Activated CD8-positive, alpha-beta T cell treated with anti-CD3 and anti-CD28 coated beads for 36 hours (primary cell): ENCODE measurements around the gene WIPI1. TPM values are rescaled to one million over a fixed set of nuclear protein-coding genes. Genes with fewer than 3 reads are reported as not detected.

Experiments used
- ATAC-seq: fragments of 200-7000 bp; cut with Tn5 transposase; one replicate; pipeline ENCODE4 v1.10.0; 2021; ENCODE audit warnings: mild to moderate bottlenecking, moderate library complexity
- CTCF ChIA-PET: fragments of 350-600 bp; sonication (Branson Sonifier 250); formaldehyde crosslinking; loops from one replicate; lab custom pipeline; 2021; ENCODE audit warnings: antibody characterized with exemption; lab: Charles Lee
- POLR2A ChIA-PET: fragments of 350-600 bp; sonication (Branson Sonifier 250); formaldehyde crosslinking; loops from one replicate; lab custom pipeline; 2021; ENCODE audit warnings: antibody characterized with exemption; lab: Charles Lee
- DNase-seq: peaks from one replicate; pipeline ENCODE4 v3.0.0-alpha.2; 2020
- H3K27ac Mint-ChIP-seq: one replicate; pipeline ENCODE4 v1.8.0; 2021; ENCODE audit warnings: mild to moderate bottlenecking, mixed read lengths
- H3K27me3 Mint-ChIP-seq: one replicate; pipeline ENCODE4 v1.8.0; 2021; ENCODE audit warnings: mixed read lengths
- H3K36me3 Mint-ChIP-seq: one replicate; pipeline ENCODE4 v1.8.0; 2021; ENCODE audit warnings: low read depth, mixed read lengths
- H3K4me1 Mint-ChIP-seq: one replicate; pipeline ENCODE4 v1.8.0; 2021; ENCODE audit warnings: low read depth, mixed read lengths
- H3K4me3 Mint-ChIP-seq: one replicate; pipeline ENCODE4 v1.8.0; 2021; ENCODE audit warnings: mild to moderate bottlenecking, moderate library complexity, mixed read lengths
- H3K9me3 Mint-ChIP-seq: one replicate; pipeline ENCODE4 v1.8.0; 2021; ENCODE audit warnings: mixed read lengths
- CTCF ChIP-seq: fragments of 200-600 bp; IDR thresholded peaks from one replicate; pipeline ENCODE4 v1.8.0; 2022; ENCODE audit warnings: antibody characterized with exemption, mild to moderate bottlenecking
- intact Hi-C: fragments of 100-400 bp; cut with micrococcal nuclease; formaldehyde crosslinking; loops from one replicate; pipeline ENCODE4 v1.10.0; 2022
- total RNA-seq, 2 experiments: library from RNA; stranded (reverse); gene quantifications; one replicate each; pipeline ENCODE4 v1.2.3, GENCODE V29; 2021

WIPI1 gene
- total RNA-seq, 2 experiments from 2014 or later, result 11.3 to 13.1 TPM

GRCh38 chr17:68458260-68459036 is 1.2 kb upstream of the WIPI1 start:
- H3K36me3 Mint-ChIP-seq, result no peaks in the 10 kb centered on the region
- CTCF ChIA-PET, result interaction anchor here (0.7 to 12.2 kb wide), 17 partner anchors 8 to 464 kb away, joined by 3 to 166 read pairs (median 4); no protein-coding TSS in a partner anchor
- peak overlapping the region; percentile 83 for H3K4me3 Mint-ChIP-seq
- H3K27me3 Mint-ChIP-seq, result no peaks in the 10 kb centered on the region
- peak; percentile 33 for DNase-seq
- peak overlapping the region; percentile 66 for H3K27ac Mint-ChIP-seq
- ATAC-seq, result no peak
- POLR2A ChIA-PET, result interaction anchor here (0.8 to 4.4 kb wide), 8 partner anchors 18 to 261 kb away, joined by 3 to 31 read pairs (median 5); partner anchors contain the start of genes AMZ2, ARSG, PRKAR1A and SLC16A6
- no peak for TF ChIP-seq CTCF
- H3K4me1 Mint-ChIP-seq, result peaks cover 56% of the 10 kb centered on the region
- intact Hi-C loops, result no loop called here
- H3K9me3 Mint-ChIP-seq, result no peaks in the 10 kb centered on the region

- intact Hi-C loops, result no loop called here
- ATAC-seq (peak; percentile 93), DNase-seq (peak; percentile 98)
- Mint-ChIP-seq H3K27ac (peak overlapping the region; percentile 30), H3K4me3 (peak overlapping the region; percentile 83), H3K27me3 (no peaks in the 10 kb centered on the region), H3K36me3 (no peaks in the 10 kb centered on the region), H3K9me3 (no peaks in the 10 kb centered on the region), H3K4me1 (peaks cover 57% of the 10 kb centered on the region)
- ChIA-PET POLR2A (interaction anchor here (0.9 to 4.4 kb wide), 7 partner anchors 11 to 261 kb away, joined by 3 to 31 read pairs (median 5); partner anchors contain the start of genes AMZ2, ARSG and SLC16A6), CTCF (interaction anchor here (1.2 to 12.2 kb wide), 10 partner anchors 9 to 463 kb away, joined by 3 to 166 read pairs (median 7); no protein-coding TSS in a partner anchor)
- no peak for TF ChIP-seq CTCF
Observed at GRCh38 chr17:68457539-68458259, 403 bp upstream of the WIPI1 start.

GRCh38 chr17:68456339-68457167 is 743 bp downstream of the WIPI1 start:
- H3K36me3 Mint-ChIP-seq, result no peaks in the 10 kb centered on the region
- intact Hi-C loops, result no loop called here
- H3K4me3 Mint-ChIP-seq, result peak overlapping the region; percentile 83
- ChIA-PET POLR2A (interaction anchor here (1.0 to 1.7 kb wide), 3 partner anchors 10 to 165 kb away, joined by 3 to 4 read pairs (median 4); partner anchors contain the start of gene ARSG), CTCF (interaction anchor here (0.7 to 12.2 kb wide), 9 partner anchors 9 to 284 kb away, joined by 3 to 166 read pairs (median 8); no protein-coding TSS in a partner anchor)
- H3K27ac Mint-ChIP-seq, result peak overlapping the region; percentile 63
- H3K9me3 Mint-ChIP-seq, result no peaks in the 10 kb centered on the region
- DNase-seq, result no peak
- H3K4me1 Mint-ChIP-seq, result peaks cover 46% of the 10 kb centered on the region
- no peak for TF ChIP-seq CTCF
- H3K27me3 Mint-ChIP-seq, result no peaks in the 10 kb centered on the region
- no peak for ATAC-seq

- TF ChIP-seq CTCF, result no peak
- Mint-ChIP-seq H3K36me3 (no peaks in the 10 kb centered on the region), H3K27ac (no peak overlapping the region), H3K4me1 (peaks cover 40% of the 10 kb centered on the region), H3K27me3 (no peaks in the 10 kb centered on the region), H3K9me3 (no peaks in the 10 kb centered on the region), H3K4me3 (peak overlapping the region; percentile 83)
- CTCF ChIA-PET, result interaction anchor here (0.7 to 12.2 kb wide), 11 partner anchors 8 to 284 kb away, joined by 3 to 166 read pairs (median 4); no protein-coding TSS in a partner anchor
- ATAC-seq, result no peak
- POLR2A ChIA-PET, result interaction anchor here (1.0 to 1.7 kb wide), 4 partner anchors 9 to 196 kb away, joined by 3 to 4 read pairs (median 4); partner anchors contain the start of gene ARSG
- DNase-seq, result no peak
- intact Hi-C loops, result no loop called here
Observed at GRCh38 chr17:68455901-68456338, 1.4 kb downstream of the WIPI1 start.
